ENCODE data around the gene PLD3.
"Not testable (repeated sequence)": the region's sequence is repeated elsewhere in the genome, so short reads cannot be mapped to it uniquely, and the experiment has no call there.

DNA sequence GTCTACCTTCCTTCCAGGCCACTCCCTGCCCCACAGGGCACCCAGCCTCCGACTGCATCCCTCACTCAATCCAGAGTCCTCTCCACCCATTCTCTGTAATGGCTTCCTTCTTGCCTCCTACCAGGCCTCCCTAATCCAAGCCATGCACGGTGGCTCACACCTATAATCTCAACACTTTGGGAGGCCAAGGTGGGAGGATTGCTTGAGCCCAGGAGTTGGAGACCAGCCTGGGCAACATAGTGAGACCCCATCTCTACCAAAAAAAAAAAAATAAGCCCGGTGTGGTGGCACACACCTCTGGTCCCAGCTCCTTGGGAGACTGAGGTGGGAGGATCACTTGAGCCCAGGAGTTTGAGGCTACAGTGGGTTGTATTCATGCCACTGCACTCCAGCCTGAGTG is 21.8 kb downstream of the PLD3 start:
- TF ChIP-seq, protein P1, sequence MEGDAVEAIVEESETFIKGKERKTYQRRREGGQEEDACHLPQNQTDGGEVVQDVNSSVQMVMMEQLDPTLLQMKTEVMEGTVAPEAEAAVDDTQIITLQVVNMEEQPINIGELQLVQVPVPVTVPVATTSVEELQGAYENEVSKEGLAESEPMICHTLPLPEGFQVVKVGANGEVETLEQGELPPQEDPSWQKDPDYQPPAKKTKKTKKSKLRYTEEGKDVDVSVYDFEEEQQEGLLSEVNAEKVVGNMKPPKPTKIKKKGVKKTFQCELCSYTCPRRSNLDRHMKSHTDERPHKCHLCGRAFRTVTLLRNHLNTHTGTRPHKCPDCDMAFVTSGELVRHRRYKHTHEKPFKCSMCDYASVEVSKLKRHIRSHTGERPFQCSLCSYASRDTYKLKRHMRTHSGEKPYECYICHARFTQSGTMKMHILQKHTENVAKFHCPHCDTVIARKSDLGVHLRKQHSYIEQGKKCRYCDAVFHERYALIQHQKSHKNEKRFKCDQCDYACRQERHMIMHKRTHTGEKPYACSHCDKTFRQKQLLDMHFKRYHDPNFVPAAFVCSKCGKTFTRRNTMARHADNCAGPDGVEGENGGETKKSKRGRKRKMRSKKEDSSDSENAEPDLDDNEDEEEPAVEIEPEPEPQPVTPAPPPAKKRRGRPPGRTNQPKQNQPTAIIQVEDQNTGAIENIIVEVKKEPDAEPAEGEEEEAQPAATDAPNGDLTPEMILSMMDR (conservative IDR thresholded peaks at IDR 0.05 in 1 of 2, IDR thresholded peaks at IDR 0.05 in 1 of 2; ENCODE audit: low read depth in 1 of 2, low read length in 2 of 2), result not testable (repeated sequence)
- not testable (repeated sequence) for TF ChIP-seq EZH2 (IDR thresholded peaks at IDR 0.05; ENCODE audit: low read length, missing control alignments)

Data from fibroblast of lung (primary cell).